HG02852 (cell line): Measurements from ENCODE around the gene PTPRT.

Experiments
- ATAC-seq: cut with Tn5 transposase; IDR thresholded peaks from one replicate; pipeline ENCODE4 v1.9.1; 2021; ENCODE audit warnings: mild to moderate bottlenecking, moderate library complexity; ENCODE audit not compliant: unreplicated experiment

PTPRT gene

DNA sequence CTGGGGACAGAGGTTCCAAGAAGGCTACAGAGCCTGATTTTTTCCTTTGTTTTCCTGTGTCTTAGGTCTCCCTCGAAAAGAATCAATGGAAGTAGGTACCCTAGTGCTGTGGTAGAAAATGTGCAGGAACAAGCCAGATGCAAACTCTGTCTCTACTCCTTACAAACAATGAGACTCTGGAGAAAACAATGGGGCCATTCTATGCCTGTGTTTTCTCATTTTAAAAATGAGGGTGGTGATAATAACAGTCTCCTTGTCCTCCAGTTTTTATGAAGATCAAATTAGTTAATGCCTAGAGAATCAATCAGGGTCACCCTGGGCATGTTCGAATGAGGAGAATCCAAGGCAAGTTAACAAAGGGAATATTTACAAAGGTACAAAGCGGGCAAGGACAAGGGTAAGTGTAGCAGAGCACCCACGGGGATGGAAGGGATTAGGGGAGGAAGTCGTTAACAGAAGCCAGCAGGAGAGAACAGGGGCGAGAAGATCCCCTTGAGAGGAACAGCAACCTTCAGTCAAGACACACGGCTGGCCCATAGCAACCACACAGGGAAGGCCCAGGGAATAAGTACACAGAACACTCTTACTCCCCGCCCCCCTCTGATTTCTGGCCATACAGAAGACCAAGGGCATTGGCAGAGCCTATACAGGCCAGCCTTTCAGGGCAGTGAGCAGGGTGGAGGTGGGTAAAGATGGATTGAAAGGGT is 342.8 kb downstream of the PTPRT start:
- ATAC-seq = no peak

DNA sequence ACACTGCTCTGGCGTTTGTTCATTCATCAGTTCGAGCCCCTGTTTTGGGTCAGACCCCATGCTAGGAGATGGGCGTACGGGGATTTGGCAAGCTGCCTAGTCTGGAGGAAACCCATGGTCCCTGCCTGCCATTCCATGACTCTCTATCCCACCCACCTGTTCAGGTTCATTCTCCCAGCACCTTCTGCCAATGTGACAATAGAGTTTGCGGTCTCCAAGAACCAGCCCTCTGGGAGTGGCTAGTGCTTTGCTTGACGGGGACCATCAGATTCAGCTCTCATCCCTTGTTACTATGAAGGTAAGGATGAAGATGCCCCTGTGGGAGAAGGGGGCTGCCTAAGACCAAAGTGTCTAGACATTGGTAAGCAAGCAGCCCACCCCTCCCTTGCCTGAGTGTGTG is 345.0 kb downstream of the PTPRT start:
- no peak for ATAC-seq

DNA sequence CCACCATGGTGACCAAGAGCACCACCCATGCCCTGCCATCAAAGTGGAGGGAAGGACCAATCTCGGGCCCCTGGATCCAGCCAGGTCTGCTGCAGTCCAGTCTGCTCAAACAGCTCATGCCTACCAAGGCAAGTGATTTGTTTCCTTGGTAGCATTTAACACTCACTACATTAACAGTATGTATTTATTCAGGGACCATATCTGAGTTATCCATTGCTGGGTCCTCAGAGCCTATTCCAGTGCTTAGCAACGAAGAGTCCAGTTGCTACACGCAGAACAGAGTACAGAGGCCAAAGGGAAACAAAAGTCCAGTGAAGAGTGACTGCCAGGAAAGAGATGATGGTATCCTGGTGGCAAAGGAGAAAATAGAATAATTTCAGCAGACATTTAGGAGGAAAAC is 352.2 kb downstream of the PTPRT start:
- ATAC-seq = no peak

DNA sequence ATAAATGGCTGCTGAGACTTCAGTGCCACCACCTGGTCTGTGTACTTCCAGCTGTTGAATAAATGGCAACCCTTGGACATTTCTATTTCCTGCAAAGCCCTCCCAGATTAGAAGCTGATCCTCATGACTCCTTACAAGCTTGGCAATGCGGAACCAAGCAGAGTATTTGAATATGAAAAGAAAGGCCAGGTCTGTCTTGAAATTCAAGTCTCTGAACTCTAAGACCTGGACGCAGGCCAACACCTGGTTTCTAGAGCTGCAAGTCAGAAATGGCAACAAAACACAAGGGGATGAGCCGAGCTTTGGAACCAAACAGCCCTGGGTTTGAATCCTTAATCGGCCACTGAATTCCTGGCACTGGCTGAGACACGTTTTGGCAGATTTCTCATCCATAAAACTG is 353.4 kb downstream of the PTPRT start:
- no peak for ATAC-seq

DNA sequence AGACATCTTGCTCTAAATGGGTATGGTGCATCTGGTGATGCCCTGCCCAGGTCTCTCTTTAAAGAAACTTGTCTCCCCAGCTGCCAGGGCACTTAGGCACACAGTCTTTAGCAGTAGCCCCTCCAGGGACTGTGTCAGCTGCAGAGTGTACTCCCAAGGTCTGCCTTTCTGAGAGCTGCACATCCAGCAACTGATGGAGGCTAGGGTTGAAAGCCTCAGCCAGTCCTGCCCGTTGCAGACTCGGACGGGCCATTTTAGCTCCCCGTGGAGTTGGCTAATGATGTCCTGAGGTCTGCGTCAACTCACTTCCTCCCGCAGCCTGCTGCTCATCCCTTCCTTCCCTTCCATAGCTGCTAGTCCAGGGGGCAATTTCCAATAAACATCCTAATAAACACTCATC is 381.8 kb downstream of the PTPRT start:
- ATAC-seq = no peak

DNA sequence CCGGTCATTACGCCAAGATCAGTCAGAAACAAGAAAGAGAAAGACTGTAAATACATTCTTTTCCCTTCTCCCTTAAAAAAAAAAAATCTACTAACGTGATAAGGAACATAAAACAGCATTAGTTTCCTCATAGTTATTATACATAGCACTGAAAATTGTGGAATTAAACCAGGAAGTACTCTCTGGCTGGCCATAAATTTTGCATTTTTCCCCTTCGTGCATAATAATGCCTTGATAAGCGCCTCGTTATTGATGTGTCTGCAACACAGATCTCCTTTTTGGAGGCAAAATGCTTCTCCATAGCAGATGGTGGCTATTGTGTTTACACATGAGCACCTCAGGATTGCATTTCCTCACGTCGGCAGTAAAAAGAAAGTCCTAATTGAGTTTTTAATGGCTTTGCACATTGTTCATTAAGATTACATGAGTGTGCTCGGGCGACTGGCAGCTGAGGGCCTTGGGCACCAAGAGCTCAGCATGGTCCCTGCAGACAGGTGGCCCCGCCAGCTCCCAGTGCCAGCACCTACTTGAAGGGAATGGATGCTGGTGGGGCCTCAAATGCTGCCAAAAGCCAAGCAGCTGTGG is 394.5 kb downstream of the PTPRT start:
- no peak for ATAC-seq

DNA sequence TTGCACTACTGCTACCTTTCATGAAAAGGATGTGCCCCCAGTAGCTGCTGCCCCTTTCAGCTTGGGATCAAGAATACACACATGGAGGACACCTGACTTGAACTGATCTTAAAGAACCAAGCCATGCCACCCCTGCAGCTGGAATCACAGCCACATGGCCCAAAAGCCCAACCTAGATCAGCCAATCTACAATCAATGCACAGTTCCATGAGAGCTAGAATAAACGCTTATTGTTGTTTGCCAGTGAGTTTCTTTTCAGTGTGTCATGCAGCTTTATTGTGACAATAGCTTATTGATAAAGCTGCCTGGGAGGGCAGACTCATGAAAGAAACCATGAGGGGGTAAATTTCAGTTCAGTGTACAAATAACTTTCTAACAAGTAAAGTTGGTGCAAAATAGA is 397.7 kb downstream of the PTPRT start:
- no peak for ATAC-seq

DNA sequence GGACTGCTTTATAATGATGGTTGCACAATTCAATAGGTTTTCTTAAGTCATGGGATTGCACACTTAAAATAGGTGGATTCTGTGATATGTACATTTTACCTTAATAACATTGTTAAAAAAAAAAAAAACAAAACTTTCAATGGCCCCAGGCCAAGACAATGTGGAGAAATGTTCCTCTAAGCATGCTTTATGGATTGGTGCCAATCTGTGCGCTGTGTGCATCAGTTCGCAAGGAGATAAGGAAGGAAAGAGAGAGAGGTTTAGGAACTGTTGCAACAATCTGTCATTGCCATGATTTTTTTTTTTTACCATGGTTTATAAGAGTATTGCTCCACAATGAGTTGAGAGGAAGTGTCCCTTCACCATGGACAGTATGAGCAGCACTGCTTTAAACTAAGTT is 399.6 kb downstream of the PTPRT start:
- ATAC-seq = no peak

DNA sequence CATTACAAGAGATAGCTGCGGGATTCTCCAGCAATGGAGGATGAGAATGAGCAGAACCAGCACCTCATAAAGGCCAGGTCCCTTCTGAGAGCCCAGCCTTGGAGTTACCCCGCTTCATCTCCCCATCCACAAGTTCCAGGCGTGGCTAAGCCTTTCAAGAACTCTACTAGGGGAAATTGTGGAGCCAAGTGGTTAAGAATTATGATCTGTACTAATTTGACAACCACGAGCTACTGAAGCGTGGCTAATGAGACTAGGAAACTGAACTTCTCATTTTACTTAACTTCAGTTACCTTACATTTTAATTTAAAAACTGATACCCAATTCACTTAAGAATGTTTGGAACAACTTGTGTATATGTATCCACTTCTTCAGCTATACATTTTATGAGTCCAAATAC is 401.0 kb downstream of the PTPRT start:
- ATAC-seq = no peak

DNA sequence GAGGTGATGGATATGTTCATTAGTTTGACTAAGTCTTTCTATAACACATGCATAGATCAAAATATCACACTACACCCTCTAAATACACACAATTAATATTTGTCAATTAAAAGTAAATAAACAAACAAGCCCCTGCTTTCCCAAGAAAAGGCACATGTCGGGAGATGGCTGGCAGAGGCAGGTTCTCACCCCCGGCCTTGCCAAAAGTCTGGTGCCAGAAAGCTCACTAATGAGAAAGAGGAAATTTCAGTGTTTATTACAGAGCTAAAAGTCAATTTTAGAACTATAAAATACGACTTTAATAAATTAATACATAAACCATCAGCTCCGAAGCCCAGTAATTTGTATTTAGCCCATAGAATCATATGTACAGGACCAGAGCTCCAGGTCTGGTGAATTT is 404.7 kb downstream of the PTPRT start:
- ATAC-seq = no peak

DNA sequence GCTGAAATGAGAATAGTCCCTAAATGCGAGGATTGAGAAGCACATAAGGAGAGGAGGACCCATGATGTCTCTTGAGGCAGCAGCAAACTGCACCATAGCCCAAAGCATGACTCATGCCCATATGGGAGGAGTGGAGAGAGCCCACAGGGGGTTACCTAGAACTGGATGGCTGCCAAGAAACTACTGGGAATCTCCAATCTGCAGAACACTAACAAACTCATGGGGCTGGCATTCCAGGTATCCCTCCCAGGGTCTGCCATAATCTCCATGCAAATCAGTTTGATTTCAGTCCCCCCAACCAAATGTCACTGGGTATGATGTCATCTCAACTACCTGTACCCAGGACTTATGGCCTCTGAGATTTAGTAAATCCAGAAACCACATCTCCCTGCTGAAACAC is 410.5 kb downstream of the PTPRT start:
- ATAC-seq = no peak

DNA sequence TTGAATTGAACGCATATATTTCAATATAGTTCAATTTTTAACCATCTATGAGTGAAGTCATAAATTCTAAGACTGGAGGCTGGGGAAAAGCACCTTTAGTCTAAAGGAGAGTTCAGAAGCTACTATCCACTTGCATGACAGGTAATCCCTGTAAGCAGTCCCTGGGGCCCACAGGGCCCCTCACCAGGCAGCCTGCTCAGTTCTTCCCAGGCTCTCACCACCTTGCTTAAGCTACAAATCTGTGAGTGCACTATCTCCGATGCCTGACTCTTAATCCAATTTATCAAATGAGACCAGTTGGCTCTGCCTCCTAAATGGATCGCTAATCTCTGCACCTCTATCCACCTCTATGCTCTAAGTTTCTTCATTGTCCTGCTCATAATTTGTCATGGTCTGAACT is 413.8 kb downstream of the PTPRT start:
- no peak for ATAC-seq

DNA sequence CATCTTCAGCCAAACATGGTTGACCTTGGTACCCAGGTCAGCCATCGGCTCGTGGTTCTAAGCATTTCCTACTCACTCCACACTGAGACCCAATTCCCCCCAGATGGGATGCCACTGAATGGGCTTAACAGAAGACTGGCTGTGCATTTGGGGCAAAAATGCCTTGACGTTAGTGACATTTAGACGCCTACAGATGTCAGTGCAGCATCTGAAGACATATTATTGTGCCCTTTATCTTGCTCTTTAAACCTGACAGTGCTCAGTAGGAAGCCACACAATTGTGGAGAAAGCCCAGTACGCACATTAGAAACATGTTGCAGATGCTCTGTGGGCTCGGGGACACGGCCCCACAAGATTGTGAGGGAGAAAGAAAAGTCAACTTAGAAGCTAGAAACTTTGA is 414.7 kb downstream of the PTPRT start:
- ATAC-seq = no peak

DNA sequence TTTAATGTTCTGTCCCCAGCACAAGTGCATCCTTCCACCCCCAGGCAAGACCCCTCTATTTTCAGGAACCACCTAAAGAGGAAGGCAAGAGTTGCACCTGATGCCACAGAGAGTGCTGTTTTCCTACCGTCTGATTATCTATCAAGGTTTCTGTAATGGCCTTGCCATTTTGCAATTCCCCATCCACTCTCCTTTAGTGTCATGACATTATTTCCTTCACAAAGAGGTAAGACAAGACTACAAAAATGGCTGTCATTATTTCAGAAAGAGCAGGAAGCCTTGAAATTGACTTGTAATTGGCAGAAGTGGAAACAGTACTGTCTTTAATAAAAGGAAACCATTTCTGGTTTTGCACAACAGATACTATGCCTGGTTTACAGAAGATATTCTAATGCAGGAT is 426.7 kb downstream of the PTPRT start:
- ATAC-seq = no peak

DNA sequence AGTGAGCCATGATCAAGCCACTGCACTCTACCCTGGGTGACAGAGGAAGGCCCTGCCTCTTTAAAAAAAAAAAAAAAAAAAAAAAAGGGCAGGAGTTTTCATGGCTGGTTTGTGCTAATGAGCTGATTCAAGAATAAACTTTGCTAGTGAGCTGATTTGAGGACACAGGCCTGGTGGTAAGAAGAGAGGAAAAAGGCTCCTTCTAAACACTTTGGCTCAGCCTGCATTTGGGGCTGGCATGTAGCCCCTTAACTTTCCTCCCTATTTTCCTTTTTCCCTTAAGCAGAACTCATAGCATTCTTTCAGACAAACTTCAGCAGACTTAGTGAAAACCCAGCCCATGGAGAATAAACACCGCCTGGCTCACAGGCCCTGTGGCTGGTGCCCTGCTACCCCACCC is 432.7 kb downstream of the PTPRT start:
- ATAC-seq = no peak

DNA sequence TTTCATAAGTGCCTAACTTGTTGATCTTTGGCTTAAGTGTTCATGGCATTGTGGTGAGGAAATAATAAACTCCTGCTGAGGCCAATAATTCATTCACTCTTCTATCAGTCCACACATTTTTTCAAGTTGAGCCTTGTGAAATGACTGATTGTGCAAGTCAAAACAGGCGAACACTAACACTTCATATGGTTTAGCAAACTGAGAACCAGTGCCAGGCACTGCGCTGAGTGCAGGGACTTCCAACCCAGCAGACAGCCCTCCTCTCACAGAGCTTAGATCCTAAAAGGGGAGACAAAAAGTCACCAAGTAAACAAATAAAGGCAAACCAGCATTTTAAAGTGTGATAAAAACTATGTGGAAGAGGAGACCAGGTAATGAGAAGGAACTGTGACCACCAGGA is 435.0 kb downstream of the PTPRT start:
- ATAC-seq = no peak

DNA sequence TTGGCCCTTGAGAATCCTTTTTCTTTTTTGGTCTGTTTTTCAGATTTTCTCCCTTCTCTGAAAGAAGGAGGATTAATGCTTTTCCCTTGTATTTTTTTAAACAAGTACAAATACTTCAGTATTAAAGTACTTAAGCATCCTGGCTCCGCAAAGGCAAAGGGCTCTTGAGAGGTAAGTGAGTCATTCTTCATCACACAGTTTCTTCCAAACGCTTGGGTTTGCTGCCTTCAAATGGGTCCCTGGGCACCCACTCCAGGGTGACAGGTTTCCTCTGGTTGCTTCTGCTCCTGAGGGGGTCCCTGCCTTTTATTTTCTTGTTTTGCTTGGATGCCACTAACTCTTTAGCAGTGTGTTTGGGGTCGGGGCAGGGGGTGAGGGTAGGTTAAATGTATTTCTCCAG is 437.1 kb downstream of the PTPRT start:
- no peak for ATAC-seq

DNA sequence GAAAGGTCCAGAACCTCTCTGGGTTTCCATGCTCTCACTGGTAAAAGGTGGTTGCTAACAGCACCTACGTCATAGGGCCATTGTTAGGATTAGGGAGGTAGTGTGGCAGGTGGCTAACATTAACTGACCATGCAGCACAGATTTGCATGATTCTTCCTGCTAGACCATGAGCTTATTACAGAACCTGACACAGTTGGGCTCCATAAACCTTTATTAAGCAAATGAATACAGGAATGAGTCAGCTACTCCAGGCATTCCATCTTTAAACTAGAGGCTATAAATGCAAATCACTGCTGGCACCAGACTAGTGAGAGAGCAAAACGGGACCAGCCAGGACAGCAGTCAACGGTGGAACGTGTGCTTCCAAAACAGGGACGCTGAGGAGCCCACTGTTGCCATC is 440.1 kb downstream of the PTPRT start:
- ATAC-seq = no peak

DNA sequence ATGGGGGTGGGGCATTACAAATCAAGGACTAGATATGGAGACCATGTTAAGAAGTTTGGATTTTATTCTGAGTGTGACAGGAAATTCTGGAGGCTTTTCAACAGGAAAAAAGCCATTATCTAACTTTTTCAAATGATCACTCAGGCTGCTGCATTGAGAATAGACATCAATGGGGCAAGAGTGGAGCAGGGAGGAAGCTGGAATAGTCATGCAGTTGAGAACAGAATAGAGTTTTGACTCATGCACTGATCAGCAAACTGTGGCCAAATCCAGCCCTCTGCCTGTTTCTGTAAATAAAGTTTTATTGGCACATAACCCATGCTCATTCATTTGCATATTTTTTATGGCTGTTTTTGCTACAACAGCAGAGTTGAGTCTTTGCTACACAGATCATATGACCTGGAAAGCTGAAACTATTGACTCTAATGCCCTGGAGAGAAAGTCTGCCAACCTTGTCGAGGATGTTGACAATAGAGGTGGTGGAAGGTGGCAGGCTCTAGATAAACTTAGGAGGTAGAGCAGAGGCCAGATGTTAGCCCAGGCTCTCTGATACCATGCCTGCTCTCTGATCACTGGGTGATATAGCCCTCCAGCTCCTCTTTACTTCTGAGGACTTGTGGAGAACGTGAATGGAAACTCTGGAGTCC is 441.8 kb downstream of the PTPRT start:
- ATAC-seq = no peak

DNA sequence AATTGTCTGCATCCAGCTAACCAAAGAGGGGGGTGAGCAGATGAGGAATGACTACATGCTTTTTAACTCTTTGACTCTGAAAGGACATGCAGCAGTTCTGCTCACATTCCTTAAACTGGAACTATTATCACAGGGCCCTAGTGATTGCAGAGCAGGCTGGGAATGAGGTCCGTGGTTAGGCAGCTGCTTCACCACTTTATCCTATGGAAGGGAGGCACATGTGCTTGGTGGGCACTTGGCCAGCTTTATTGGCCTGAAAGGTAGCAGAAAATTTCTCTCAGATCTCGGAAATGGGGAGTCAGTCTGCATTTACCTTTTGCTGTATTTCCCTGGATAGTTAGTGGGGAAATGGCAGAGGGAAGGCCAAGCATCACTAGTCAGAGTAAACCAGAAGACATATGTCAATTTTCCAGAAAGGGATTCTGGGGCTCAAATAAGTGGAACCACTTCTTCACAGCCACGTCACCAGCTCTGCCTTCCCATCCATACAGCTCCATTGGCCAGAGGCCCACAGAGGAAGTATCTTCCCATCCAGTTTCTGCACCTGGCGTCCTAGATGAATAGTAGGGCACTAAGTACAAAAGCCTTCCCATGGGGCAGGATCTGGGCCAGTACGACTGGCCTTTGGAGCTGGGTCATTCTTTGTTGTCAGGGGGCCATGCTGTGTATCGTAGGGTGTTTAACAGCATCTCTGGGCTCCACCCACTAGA is 444.8 kb downstream of the PTPRT start:
- no peak for ATAC-seq

DNA sequence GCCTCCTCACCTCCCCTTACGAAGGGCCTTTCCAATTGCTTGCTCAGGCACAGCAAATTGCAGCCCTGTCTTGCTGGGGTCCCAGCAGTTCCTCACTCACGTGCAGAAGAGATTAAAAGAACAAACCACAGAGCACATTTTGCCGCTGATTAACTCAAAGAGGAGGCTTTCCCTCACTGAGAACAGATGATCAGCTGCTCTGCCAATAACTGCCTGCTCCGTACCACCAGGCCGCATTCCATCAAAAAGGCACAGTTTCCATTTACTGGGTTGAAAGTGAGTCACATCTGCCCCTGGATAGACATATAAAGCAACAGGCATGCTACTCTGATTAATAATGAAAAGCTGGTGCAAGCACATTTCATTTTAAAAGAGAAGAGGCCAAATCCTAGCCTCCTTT is 446.8 kb downstream of the PTPRT start:
- ATAC-seq = no peak

DNA sequence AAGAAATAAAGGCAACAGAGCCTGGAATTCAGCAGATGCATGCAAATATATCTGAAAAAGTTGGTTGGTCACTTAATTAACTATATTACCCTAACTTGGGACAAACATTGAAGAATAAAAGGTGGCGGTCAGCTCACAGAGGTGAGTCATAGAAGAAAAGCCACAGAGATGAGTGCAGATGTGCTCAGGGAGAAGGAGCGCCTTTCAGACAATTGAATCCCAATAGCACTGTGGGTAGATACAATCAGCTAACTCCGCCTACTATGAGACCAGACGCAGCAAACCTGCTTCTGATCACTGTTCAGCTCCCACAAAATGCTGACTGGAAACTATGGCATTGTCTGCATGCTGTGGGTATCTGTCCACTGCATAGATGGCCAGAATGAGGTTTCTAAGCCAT is 447.8 kb downstream of the PTPRT start:
- ATAC-seq = no peak
